Measurements from ENCODE around the gene KAZN. TPM values are rescaled to one million over a fixed set of nuclear protein-coding genes. Genes with fewer than 3 reads are reported as not detected.

The KAZN gene
- polyA plus RNA-seq, 1 donor from 2014 or later = 20.6 TPM

DNA sequence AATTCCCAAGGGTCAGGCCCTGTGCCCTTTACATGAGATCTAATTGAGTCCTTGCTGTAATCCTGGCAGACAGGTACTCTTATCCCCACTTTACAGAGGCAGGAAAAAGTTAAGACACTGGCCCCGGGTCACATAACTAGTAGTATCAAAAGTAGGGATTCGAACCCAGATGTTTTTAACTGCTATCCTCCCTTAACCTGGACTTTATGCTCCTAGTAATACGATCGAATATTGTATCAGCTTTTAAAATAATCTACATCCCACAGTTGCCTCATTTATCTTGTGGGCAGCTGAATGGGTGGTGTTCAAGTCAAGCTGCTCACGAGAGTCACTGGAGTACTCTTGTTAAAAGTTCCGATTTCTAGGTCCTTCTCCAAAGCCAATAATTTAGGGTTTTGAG lies 529.6 kb downstream of the KAZN start:
- Histone ChIP-seq H3K9me2 (ENCODE audit: insufficient read depth, low read length) (no peaks in the 10 kb centered on the region), H3K4me3 (ENCODE audit: low read length) (no peak overlapping the region), H3K9me3 (ENCODE audit: low read length) (no peaks in the 10 kb centered on the region), H3K79me2 (replicated peaks; ENCODE audit: insufficient read depth, low read length) (no peaks in the 10 kb centered on the region), H3K27me3 (ENCODE audit: insufficient read depth, low read depth, low read length) (no peaks in the 10 kb centered on the region), H3K9ac (ENCODE audit: low read length) (no peak overlapping the region), H4K20me1 (ENCODE audit: insufficient read depth) (no peaks in the 10 kb centered on the region), H3K36me3 (ENCODE audit: insufficient read depth, low read length) (no peaks in the 10 kb centered on the region), H3K4me2 (ENCODE audit: low read length) (no peak overlapping the region), H3K27ac (ENCODE audit: low read length) (no peak overlapping the region), H3F3A (ENCODE audit: insufficient read depth, low read length, poor library complexity, severe bottlenecking) (no peaks in the 10 kb centered on the region), H2AFZ (ENCODE audit: low read depth, low read length) (no peak overlapping the region)
- TF ChIP-seq EZH2 (IDR thresholded peaks at IDR 0.05; ENCODE audit: borderline replicate concordance, insufficient read depth, low read length, poor library complexity, severe bottlenecking) = no peak
- TF ChIP-seq POLR2AphosphoS5 (IDR thresholded peaks at IDR 0.05) = no peak

DNA sequence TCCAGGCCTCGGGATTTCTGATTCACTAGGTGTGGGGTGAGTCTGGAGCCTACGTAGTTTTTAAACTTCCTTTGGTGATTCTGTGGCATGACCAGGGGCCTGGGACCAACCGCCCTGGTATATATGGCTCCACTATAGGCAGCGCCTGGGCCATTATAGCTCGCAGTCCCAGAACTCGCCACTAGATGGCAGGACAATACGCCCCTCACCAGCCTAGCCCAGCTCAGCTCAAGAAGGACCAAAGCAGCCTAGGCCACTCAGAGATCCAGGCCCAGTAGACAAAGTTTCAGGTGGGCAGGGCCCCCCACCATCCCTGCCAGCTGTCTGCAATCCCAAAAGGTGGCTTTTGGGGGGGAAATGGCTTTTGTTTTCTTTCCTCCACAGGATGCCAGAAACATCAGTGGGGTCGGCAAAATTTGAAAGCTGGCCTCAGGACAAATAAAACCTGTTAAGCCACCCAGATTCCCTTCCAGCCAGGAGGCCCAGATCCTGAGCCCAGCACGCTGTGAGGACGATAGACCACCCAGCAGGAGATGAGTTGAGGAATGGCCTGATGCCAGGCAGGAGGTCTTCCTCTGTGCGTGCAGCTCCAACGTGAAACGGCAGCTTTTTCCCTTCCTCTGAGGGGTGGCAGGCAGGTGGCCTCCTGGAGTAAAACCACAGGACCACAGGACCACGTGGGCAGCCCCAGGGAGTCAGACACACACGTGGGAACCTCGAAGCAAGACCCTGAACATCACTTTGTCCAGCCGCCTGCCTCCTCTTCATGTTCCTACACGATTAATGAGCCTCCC lies 530.2 kb downstream of the KAZN start:
- Histone ChIP-seq H2AFZ (ENCODE audit: low read depth, low read length) (no peak overlapping the region), H3K9me3 (ENCODE audit: low read length) (no peaks in the 10 kb centered on the region), H3K9ac (ENCODE audit: low read length) (no peak overlapping the region), H3K27ac (ENCODE audit: low read length) (no peak overlapping the region), H3F3A (ENCODE audit: insufficient read depth, low read length, poor library complexity, severe bottlenecking) (no peaks in the 10 kb centered on the region), H4K20me1 (ENCODE audit: insufficient read depth) (no peaks in the 10 kb centered on the region), H3K36me3 (ENCODE audit: insufficient read depth, low read length) (no peaks in the 10 kb centered on the region), H3K27me3 (ENCODE audit: insufficient read depth, low read depth, low read length) (no peaks in the 10 kb centered on the region), H3K4me3 (ENCODE audit: low read length) (no peak overlapping the region), H3K4me2 (ENCODE audit: low read length) (no peak overlapping the region), H3K79me2 (replicated peaks; ENCODE audit: insufficient read depth, low read length) (no peaks in the 10 kb centered on the region), H3K9me2 (ENCODE audit: insufficient read depth, low read length) (no peaks in the 10 kb centered on the region)
- TF ChIP-seq CTCF (IDR thresholded peaks at IDR 0.05; ENCODE audit: poor library complexity, severe bottlenecking) (peak; percentile 76), SMC3 (conservative IDR thresholded peaks at IDR 0.05; ENCODE audit: poor library complexity) (peak; percentile 79), POLR2AphosphoS5 (IDR thresholded peaks at IDR 0.05) (no peak), EZH2 (IDR thresholded peaks at IDR 0.05; ENCODE audit: borderline replicate concordance, insufficient read depth, low read length, poor library complexity, severe bottlenecking) (no peak), RAD21 (conservative IDR thresholded peaks at IDR 0.05) (peak; percentile 73), MXI1 (conservative IDR thresholded peaks at IDR 0.05; ENCODE audit: poor library complexity, severe bottlenecking) (no peak), TAF1 (IDR thresholded peaks at IDR 0.05; ENCODE audit: low read depth) (no peak), EP300 (conservative IDR thresholded peaks at IDR 0.05; ENCODE audit: poor library complexity, severe bottlenecking) (no peak)
- TF ChIP-seq, protein P1, sequence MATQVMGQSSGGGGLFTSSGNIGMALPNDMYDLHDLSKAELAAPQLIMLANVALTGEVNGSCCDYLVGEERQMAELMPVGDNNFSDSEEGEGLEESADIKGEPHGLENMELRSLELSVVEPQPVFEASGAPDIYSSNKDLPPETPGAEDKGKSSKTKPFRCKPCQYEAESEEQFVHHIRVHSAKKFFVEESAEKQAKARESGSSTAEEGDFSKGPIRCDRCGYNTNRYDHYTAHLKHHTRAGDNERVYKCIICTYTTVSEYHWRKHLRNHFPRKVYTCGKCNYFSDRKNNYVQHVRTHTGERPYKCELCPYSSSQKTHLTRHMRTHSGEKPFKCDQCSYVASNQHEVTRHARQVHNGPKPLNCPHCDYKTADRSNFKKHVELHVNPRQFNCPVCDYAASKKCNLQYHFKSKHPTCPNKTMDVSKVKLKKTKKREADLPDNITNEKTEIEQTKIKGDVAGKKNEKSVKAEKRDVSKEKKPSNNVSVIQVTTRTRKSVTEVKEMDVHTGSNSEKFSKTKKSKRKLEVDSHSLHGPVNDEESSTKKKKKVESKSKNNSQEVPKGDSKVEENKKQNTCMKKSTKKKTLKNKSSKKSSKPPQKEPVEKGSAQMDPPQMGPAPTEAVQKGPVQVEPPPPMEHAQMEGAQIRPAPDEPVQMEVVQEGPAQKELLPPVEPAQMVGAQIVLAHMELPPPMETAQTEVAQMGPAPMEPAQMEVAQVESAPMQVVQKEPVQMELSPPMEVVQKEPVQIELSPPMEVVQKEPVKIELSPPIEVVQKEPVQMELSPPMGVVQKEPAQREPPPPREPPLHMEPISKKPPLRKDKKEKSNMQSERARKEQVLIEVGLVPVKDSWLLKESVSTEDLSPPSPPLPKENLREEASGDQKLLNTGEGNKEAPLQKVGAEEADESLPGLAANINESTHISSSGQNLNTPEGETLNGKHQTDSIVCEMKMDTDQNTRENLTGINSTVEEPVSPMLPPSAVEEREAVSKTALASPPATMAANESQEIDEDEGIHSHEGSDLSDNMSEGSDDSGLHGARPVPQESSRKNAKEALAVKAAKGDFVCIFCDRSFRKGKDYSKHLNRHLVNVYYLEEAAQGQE (IDR thresholded peaks at IDR 0.05; ENCODE audit: borderline replicate concordance) = no peak
